Measurements from ENCODE around the gene KRTAP4-8. TPM values are rescaled to one million over a fixed set of nuclear protein-coding genes. Genes with fewer than 3 reads are reported as not detected.

Gene KRTAP4-8
- total and polyA plus RNA-seq, 2 of the 8 experiments (the other 6 are each of a cell fraction or from before 2014, with no cell fraction given), result not detected

GRCh38 chr17:41069031-41069430 is 28.9 kb downstream of the KRTAP4-8 start (continued):
- TF ChIP-seq, protein P1, sequence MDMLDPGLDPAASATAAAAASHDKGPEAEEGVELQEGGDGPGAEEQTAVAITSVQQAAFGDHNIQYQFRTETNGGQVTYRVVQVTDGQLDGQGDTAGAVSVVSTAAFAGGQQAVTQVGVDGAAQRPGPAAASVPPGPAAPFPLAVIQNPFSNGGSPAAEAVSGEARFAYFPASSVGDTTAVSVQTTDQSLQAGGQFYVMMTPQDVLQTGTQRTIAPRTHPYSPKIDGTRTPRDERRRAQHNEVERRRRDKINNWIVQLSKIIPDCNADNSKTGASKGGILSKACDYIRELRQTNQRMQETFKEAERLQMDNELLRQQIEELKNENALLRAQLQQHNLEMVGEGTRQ (IDR thresholded peaks at IDR 0.05; ENCODE audit: low read length), result no peak
- TF ChIP-seq PHF8 (conservative IDR thresholded peaks at IDR 0.05; ENCODE audit: low read depth, low read length) (no peak), ZNF274 (IDR thresholded peaks at IDR 0.05; ENCODE audit: borderline replicate concordance, extremely low read depth, low read length) (no peak), TAF7 (optimal IDR thresholded peaks at IDR 0.05; ENCODE audit: borderline replicate concordance, low read depth, low read length) (no peak), RFX5 (IDR thresholded peaks at IDR 0.05; ENCODE audit: borderline replicate concordance, low read depth, low read length) (no peak), JUND (IDR thresholded peaks at IDR 0.05; ENCODE audit: low read length) (no peak), POU5F1 (IDR thresholded peaks at IDR 0.05; ENCODE audit: low read depth, low read length) (no peak)
